SKM-1 treated with dmso at 0.1 percent for 144 hours (cell line): Measurements from ENCODE around the gene ACAD11.

ENCODE experiments used
- DNase-seq: peaks from one replicate; lab custom pipeline; 2025; ENCODE audit not compliant: unreplicated experiment; lab: John Stamatoyannopoulos, UW

Gene ACAD11

DNA sequence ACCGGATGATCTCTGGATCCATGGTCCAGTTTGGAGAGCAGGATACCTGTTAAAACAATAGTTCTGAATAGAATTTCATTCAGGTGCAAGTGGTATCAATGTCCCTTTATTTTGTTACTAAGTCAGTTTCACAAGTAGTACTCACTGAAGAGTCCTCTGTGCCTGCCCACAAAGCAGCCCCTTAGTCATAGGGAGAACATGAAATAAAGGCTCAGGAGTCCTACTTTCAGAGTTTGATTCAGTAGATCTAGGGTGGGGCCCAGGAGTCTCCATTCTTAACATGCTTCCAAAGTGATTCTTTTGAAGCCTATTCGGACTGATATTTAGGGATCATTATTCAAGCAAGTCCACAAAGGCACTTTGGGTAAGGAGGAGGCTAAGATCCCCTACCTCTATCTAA, 142.3 kb downstream of the ACAD11 start:
- no peak for DNase-seq

DNA sequence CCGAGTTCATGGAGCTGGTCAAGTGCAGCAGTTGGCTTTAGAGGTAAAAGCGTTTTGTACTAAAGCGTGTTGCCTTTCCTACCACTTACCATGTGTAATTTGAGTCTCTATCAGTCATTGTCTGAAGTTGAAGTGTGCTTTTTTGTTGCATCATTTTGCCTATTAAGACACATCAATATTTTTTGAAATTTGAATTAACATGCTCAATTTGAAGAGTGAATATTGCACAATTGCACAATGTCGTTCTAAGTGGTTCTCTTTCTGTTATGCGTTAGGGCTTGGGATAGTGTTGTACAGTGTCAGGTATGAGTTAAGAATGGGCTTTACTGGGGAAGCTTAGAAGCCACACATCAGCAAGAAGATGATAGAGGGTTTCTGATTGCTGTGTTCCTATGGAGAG, 146.6 kb downstream of the ACAD11 start:
- DNase-seq, result no peak

DNA sequence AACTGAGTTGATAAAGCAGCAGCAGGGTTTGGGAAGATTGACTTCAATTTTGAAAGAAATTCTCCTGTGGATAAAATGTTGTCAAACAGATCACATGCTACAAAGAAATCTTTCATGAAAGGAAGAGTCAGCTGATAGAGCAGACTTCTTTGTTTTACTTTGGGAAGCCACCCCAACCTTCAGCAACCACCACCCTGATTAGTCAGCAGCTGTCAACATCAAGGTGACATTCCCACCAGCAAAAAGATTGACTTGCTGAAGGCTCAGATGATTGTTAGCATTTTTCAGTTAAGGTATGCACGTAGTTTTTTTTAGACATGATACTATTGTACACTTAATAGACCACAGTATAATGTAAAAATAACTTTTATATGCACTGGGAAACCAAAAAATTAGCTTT, 150.1 kb downstream of the ACAD11 start:
- DNase-seq, result no peak

DNA sequence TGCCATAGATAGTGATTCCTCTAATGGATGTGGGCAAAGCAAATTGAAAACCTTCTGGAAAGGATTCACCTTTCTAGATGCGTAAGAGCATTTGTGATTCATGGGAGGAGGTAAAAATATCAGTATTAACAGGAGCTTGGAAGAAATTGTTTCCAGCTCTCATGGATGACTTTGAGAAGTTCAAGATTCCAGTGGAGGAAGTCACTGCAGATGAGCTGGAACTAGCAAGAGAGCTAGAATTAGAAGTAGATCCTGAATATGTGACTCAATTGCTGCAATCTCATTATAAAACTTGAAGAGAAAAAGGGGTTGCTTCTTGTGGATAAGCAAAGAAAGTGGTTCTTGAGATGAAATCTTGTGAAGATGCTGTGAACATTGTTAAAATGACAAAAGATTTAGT, 150.5 kb downstream of the ACAD11 start:
- no peak for DNase-seq
